Endothelial cell of umbilical vein (primary cell): ENCODE data around the gene CD160. TPM values are rescaled to one million over a fixed set of nuclear protein-coding genes. Genes with fewer than 3 reads are reported as not detected.

ENCODE experiments used
- BruUV-seq: library from RNA; stranded (reverse); fragments of 400-500 nt; replicated peaks from 2 replicates; lab custom pipeline; 2021; lab: Mats Ljungman, UMichigan
- CTCF ChIA-PET: fragments of 300-600, 350-600 bp; sonication (Branson Sonifier 250); formaldehyde crosslinking; loops from one replicate; lab custom pipeline; 2021; ENCODE audit warnings: antibody characterized with exemption, inconsistent platforms; lab: Charles Lee
- POLR2A ChIA-PET: fragments of 300-600, 350-600 bp; sonication (Branson Sonifier 250); formaldehyde crosslinking; loops from one replicate; lab custom pipeline; 2021; ENCODE audit warnings: antibody characterized with exemption, inconsistent platforms; lab: Charles Lee
- DNase-seq: peaks from one replicate; pipeline ENCODE4 v3.0.0-alpha.2; 2011; ENCODE audit warnings: low read depth, low spot score
- FAIRE-seq: peaks from 2 replicates; lab custom pipeline; 2011; peaks lifted over from hg19 to GRCh38; lab: Jason Lieb, UNC
- H2AFZ ChIP-seq: 2 replicates; pipeline ENCODE4 v1.6.0; 2012; ENCODE audit warnings: low read depth, low read length, control low read depth, inconsistent platforms
- H3K27ac ChIP-seq: 2 replicates; pipeline ENCODE4 v1.5.1; 2011; ENCODE audit warnings: low read depth, mild to moderate bottlenecking, control low read depth, low read length, moderate library complexity; ENCODE audit not compliant: insufficient read depth
- H3K27me3 ChIP-seq, 2 experiments: 2 replicates each; pipeline versions ENCODE4 v1.6.0 to v1.6.1; 2011; ENCODE audit warnings: low read length in 2 of 2, mixed read lengths in 1 of 2; ENCODE audit not compliant: control insufficient read depth in 2 of 2, insufficient read depth in 2 of 2
- H3K36me3 ChIP-seq, 2 experiments: 2 replicates in 1 of 2; 3 replicates in 1 of 2; pipeline ENCODE4 v1.5.1; 2011; ENCODE audit warnings: low read length in 2 of 2, mild to moderate bottlenecking in 1 of 2, moderate library complexity in 1 of 2; ENCODE audit not compliant: control insufficient read depth in 2 of 2, insufficient read depth in 2 of 2; ENCODE audit errors: extremely low read depth in 1 of 2
- H3K4me1 ChIP-seq: 3 replicates; pipeline ENCODE4 v1.5.1; 2011; ENCODE audit warnings: mild to moderate bottlenecking, low read length; ENCODE audit not compliant: control insufficient read depth, insufficient read depth; ENCODE audit errors: extremely low read depth
- H3K4me2 ChIP-seq: 2 replicates; pipeline ENCODE4 v1.6.1; 2011; ENCODE audit warnings: low read length, control low read depth, mixed read lengths; ENCODE audit not compliant: insufficient read depth
- H3K4me3 ChIP-seq, 3 experiments: fragments of 200-600 bp in 1 of 3; sonication (generic), shearing (Covaris generic) in 1 of 3; replicated peaks in 1 of 3; 2 replicates each; pipeline ENCODE4 v1.5.1; 2011 to 2016; ENCODE audit warnings: control low read depth in 3 of 3, low read length in 3 of 3, mild to moderate bottlenecking in 2 of 3, inconsistent platforms in 1 of 3, low read depth in 1 of 3, moderate library complexity in 1 of 3; ENCODE audit not compliant: insufficient read depth in 1 of 3
- H3K79me2 ChIP-seq: 2 replicates; pipeline ENCODE4 v1.6.0; 2012; ENCODE audit warnings: low read length, inconsistent platforms; ENCODE audit not compliant: control insufficient read depth, insufficient read depth
- H3K9ac ChIP-seq: replicated peaks from 2 replicates; pipeline ENCODE3; 2011; ENCODE audit warnings: low read length, control low read depth; ENCODE audit not compliant: insufficient read depth; ENCODE audit errors: extremely low read depth
- H3K9me1 ChIP-seq: replicated peaks from 3 replicates; pipeline ENCODE4 v1.6.0; 2011; ENCODE audit warnings: mild to moderate bottlenecking, low read length; ENCODE audit not compliant: control insufficient read depth, insufficient read depth; ENCODE audit errors: extremely low read depth
- H3K9me3 ChIP-seq: replicated peaks from 2 replicates; pipeline ENCODE4 v1.5.1; 2012; ENCODE audit warnings: low read length, inconsistent platforms; ENCODE audit not compliant: control insufficient read depth, insufficient read depth
- H4K20me1 ChIP-seq: replicated peaks from 2 replicates; pipeline ENCODE3; 2011; ENCODE audit warnings: mild to moderate bottlenecking, low read length; ENCODE audit not compliant: control insufficient read depth, insufficient read depth; ENCODE audit errors: extremely low read depth
- EZH2 ChIP-seq: IDR thresholded peaks from 2 replicates; pipeline ENCODE4 v1.6.1; 2012; ENCODE audit warnings: borderline replicate concordance, low read depth, mild to moderate bottlenecking, moderate library complexity, low read length, inconsistent platforms; ENCODE audit not compliant: severe bottlenecking
- GATA2 ChIP-seq: IDR thresholded peaks from 2 replicates; pipeline ENCODE4 v1.7.0; 2011; ENCODE audit warnings: low read depth, mild to moderate bottlenecking, moderate library complexity, mixed read lengths, low read length; ENCODE audit not compliant: insufficient read length, insufficient read depth
- JUN ChIP-seq: IDR thresholded peaks from 2 replicates; pipeline ENCODE4 v1.6.1; 2011; ENCODE audit warnings: borderline replicate concordance, low read depth; ENCODE audit not compliant: insufficient read length, insufficient read depth
- MYC ChIP-seq: IDR thresholded peaks from one replicate; pipeline ENCODE4 v1.6.1; 2011; ENCODE audit warnings: mild to moderate bottlenecking, low read depth, low read length
- POLR2A ChIP-seq: IDR thresholded peaks from 2 replicates; pipeline ENCODE4 v1.6.1; 2012; ENCODE audit warnings: low read depth, mild to moderate bottlenecking, control low read depth, low read length
- POLR2AphosphoS5 ChIP-seq: IDR thresholded peaks from 2 replicates; pipeline ENCODE4 v1.6.1; 2012; ENCODE audit warnings: low read depth, mild to moderate bottlenecking, control low read depth, low read length, moderate library complexity; ENCODE audit not compliant: insufficient read depth
- dilution Hi-C: fragments of 300-500 bp; cut with MboI; formaldehyde crosslinking; loops from one replicate; pipeline ENCODE4 v1.15.0; 2019; ENCODE audit warnings: low sequenced_read_pairs; ENCODE audit not compliant: extremely low pct_ligation_motif_present
- intact Hi-C: fragments of 100-400 bp; cut with micrococcal nuclease; formaldehyde crosslinking; loops from one replicate; pipeline ENCODE4 v1.10.0; 2022
- polyA plus RNA-seq, 4 experiments: library from polyadenylated mRNA; depleted of rRNA in 3 of 4; stranded (reverse) in 3 of 4; unstranded in 1 of 4; fragments of >200 nt; gene quantifications; 2 replicates each; pipeline versions ENCODE4 v1.2.1 to v1.2.3, GENCODE V29; 2011 to 2012; ENCODE audit warnings: missing spikeins in 1 of 4
- total RNA-seq: library from RNA; stranded (reverse); gene quantifications from 2 replicates; pipeline ENCODE4 v1.2.3, GENCODE V29; 2021
- TF ChIP-seq, protein P1 (sequence below), 2 donors: IDR thresholded peaks; 1 replicate in 1 of 2; 2 replicates in 1 of 2; pipeline ENCODE4 v1.5.1; 2011; ENCODE audit warnings: low read length in 2 of 2, mild to moderate bottlenecking in 2 of 2, moderate library complexity in 2 of 2, control low read depth in 1 of 2, inconsistent platforms in 1 of 2, low read depth in 1 of 2; ENCODE audit not compliant: insufficient read depth in 1 of 2; ENCODE audit errors: extremely low read depth in 1 of 2

CD160 gene
- total and polyA plus RNA-seq, 2 donors (not counting 3 experiments of a cell fraction or from before 2014, with no cell fraction given): not detected

DNA sequence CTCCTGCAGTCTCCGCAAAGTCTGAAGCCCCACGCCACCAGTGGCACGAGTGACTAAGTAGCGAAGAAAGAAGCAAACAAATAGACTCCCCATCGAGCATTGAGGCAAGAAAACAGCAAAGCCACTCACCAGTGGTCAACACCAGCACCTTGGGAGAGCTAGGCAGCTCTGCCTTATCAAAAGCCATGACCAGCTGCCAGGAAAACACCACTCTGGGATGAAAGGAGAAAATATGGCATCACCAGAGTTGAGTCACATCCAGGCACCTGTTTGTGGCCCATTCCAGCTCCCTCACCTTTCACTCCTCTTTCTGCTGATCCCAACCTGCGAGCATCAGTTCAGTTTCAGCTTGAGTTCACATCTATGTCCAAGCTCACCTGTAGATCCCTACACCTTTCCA is 29.4 kb upstream of the CD160 start:
- Histone ChIP-seq H3K79me2 (no peaks in the 10 kb centered on the region), H3K27ac (no peak overlapping the region), H3K36me3 (no peaks in the 10 kb centered on the region), H3K4me2 (no peak overlapping the region), H4K20me1 (no peaks in the 10 kb centered on the region), H3K4me3 (no peak overlapping the region), H3K4me1 (no peaks in the 10 kb centered on the region), H3K9me3 (no peaks in the 10 kb centered on the region), H2AFZ (no peak overlapping the region), H3K9ac (no peak overlapping the region), H3K9me1 (no peaks in the 10 kb centered on the region), H3K27me3 (no peaks in the 10 kb centered on the region)
- POLR2A ChIA-PET: no interaction called here
- CTCF ChIA-PET: no interaction called here
- no TSS peak for BruUV-seq
- FAIRE-seq (no peak), DNase-seq (no peak)
- dilution Hi-C loops: no loop called here
- intact Hi-C loops: no loop called here
- TF ChIP-seq GATA2 (no peak), EZH2 (no peak), POLR2AphosphoS5 (no peak), JUN (no peak), POLR2A (no peak), MYC (no peak)
- TF ChIP-seq, protein P1, sequence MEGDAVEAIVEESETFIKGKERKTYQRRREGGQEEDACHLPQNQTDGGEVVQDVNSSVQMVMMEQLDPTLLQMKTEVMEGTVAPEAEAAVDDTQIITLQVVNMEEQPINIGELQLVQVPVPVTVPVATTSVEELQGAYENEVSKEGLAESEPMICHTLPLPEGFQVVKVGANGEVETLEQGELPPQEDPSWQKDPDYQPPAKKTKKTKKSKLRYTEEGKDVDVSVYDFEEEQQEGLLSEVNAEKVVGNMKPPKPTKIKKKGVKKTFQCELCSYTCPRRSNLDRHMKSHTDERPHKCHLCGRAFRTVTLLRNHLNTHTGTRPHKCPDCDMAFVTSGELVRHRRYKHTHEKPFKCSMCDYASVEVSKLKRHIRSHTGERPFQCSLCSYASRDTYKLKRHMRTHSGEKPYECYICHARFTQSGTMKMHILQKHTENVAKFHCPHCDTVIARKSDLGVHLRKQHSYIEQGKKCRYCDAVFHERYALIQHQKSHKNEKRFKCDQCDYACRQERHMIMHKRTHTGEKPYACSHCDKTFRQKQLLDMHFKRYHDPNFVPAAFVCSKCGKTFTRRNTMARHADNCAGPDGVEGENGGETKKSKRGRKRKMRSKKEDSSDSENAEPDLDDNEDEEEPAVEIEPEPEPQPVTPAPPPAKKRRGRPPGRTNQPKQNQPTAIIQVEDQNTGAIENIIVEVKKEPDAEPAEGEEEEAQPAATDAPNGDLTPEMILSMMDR (IDR thresholded peaks at IDR 0.05; ENCODE audit: extremely low read depth in 1 of 2, insufficient read depth in 1 of 2, low read depth in 1 of 2, low read length in 2 of 2): no peak
